Glutamatergic neuron (in vitro differentiated cells): ENCODE data around the gene CALML4. TPM values are rescaled to one million over a fixed set of nuclear protein-coding genes. Genes with fewer than 3 reads are reported as not detected.

ENCODE experiments used
- DNase-seq: peaks from one replicate; pipeline ENCODE4 v3.0.0; 2022
- H3K27ac Mint-ChIP-seq: one replicate; pipeline ENCODE4 v1.8.0; 2020; ENCODE audit warnings: mild to moderate bottlenecking, mixed read lengths, inconsistent platforms; ENCODE audit not compliant: unreplicated experiment
- H3K27me3 Mint-ChIP-seq: one replicate; pipeline ENCODE4 v1.8.0; 2020; ENCODE audit warnings: mild to moderate bottlenecking, moderate library complexity, mixed read lengths, inconsistent platforms; ENCODE audit not compliant: unreplicated experiment
- H3K36me3 Mint-ChIP-seq: one replicate; pipeline ENCODE4 v1.8.0; 2020; ENCODE audit warnings: mild to moderate bottlenecking, mixed read lengths, inconsistent platforms; ENCODE audit not compliant: unreplicated experiment
- H3K4me1 Mint-ChIP-seq: one replicate; pipeline ENCODE4 v1.8.0; 2020; ENCODE audit warnings: mild to moderate bottlenecking, low read depth, mixed read lengths, inconsistent platforms; ENCODE audit not compliant: unreplicated experiment
- H3K4me3 Mint-ChIP-seq: one replicate; pipeline ENCODE4 v1.8.0; 2020; ENCODE audit warnings: mild to moderate bottlenecking, mixed read lengths, inconsistent platforms; ENCODE audit not compliant: unreplicated experiment
- H3K9me3 Mint-ChIP-seq: one replicate; pipeline ENCODE4 v1.8.0; 2020; ENCODE audit warnings: mild to moderate bottlenecking, moderate library complexity, mixed read lengths, inconsistent platforms; ENCODE audit not compliant: unreplicated experiment
- total RNA-seq: library from RNA; stranded (reverse); fragmentation: NEBNext Ultra II Directional; extraction: Animal tissue kit (Norgen Biotek cat#: 25700); gene quantifications from one replicate; pipeline ENCODE4 v1.2.1, GENCODE V29; 2021; ENCODE audit not compliant: unreplicated experiment
- TF ChIP-seq, protein P1 (sequence below): fragments of 200-600 bp; sonication (generic); IDR thresholded peaks from one replicate; pipeline ENCODE4 v1.5.0; 2021; ENCODE audit not compliant: partially characterized antibody, unreplicated experiment

CALML4 gene
- total RNA-seq, 1 donor from 2014 or later: 4.1 TPM

DNA sequence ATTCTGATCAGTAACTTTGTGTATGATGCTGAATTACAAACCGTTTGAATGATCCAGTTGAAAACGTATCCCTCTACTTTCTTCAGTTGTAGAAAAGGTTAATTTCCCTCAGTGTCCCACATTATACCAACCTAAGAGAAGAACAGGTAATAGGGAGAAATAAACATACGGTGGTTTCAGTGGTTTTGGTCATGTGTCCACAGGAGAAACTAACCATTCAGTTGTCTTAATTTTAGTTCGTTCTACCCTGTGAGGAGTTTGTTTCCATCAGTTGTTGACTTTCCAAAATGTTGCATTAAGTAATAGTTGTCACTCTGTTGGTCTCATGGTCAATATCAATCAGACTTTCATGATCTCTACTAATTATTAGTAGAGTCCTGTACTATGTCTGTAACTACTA is 15.1 kb downstream of the CALML4 start:
- TF ChIP-seq, protein P1, sequence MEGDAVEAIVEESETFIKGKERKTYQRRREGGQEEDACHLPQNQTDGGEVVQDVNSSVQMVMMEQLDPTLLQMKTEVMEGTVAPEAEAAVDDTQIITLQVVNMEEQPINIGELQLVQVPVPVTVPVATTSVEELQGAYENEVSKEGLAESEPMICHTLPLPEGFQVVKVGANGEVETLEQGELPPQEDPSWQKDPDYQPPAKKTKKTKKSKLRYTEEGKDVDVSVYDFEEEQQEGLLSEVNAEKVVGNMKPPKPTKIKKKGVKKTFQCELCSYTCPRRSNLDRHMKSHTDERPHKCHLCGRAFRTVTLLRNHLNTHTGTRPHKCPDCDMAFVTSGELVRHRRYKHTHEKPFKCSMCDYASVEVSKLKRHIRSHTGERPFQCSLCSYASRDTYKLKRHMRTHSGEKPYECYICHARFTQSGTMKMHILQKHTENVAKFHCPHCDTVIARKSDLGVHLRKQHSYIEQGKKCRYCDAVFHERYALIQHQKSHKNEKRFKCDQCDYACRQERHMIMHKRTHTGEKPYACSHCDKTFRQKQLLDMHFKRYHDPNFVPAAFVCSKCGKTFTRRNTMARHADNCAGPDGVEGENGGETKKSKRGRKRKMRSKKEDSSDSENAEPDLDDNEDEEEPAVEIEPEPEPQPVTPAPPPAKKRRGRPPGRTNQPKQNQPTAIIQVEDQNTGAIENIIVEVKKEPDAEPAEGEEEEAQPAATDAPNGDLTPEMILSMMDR: no peak
- Mint-ChIP-seq H3K27me3 (peaks cover 1% of the 10 kb centered on the region), H3K27ac (no peak overlapping the region), H3K9me3 (no peaks in the 10 kb centered on the region), H3K4me1 (peaks cover 3% of the 10 kb centered on the region), H3K4me3 (no peak overlapping the region), H3K36me3 (no peaks in the 10 kb centered on the region)
- DNase-seq: no peak

DNA sequence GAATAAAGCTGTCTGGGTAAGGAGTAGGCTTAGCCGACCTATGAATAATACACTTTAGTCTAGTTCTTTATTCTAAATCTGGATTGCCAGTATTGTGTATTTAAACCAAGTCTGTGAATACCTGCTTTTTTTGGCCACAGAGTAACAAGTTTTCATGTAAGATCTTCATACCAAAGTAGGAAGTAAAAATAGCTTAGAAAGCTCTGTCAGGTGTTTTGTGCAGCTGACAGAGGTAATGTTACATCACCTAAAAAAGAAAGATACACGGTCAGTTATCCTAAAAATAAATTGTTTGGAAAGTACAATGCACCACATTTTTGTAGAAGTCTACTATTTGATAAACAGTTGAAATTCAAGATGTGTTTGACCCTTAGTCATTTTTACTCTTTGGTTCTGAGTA is 16.5 kb downstream of the CALML4 start:
- TF ChIP-seq, protein P1: no peak
- Mint-ChIP-seq H3K9me3 (peaks cover 2% of the 10 kb centered on the region), H3K27ac (no peak overlapping the region), H3K4me3 (no peak overlapping the region), H3K36me3 (no peaks in the 10 kb centered on the region), H3K4me1 (no peaks in the 10 kb centered on the region), H3K27me3 (no peaks in the 10 kb centered on the region)
- no peak for DNase-seq

DNA sequence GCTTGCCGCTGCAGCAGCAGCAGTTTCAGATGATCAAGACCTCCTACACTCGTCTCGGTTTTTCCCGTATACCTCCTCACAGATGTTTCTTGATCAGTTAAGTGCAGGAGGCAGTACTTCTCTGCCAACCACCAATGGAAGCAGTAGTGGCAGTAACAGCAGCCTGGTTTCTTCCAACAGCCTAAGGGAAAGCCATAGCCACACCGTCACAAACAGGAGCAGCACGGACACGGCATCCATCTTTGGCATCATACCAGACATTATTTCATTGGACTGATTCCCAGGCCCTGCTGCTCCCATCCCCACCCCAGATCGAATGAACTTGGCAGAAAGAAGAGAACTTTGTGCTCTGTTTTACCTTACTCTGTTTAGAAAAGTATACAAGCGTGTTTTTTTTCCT is 17.6 kb downstream of the CALML4 start:
- TF ChIP-seq, protein P1: no peak
- no peak for DNase-seq
- H3K4me3 Mint-ChIP-seq: no peak overlapping the region
- peaks cover 2% of the 10 kb centered on the region for H3K9me3 Mint-ChIP-seq
- H3K4me1 Mint-ChIP-seq: no peaks in the 10 kb centered on the region
- H3K27me3 Mint-ChIP-seq: no peaks in the 10 kb centered on the region
- no peaks in the 10 kb centered on the region for H3K36me3 Mint-ChIP-seq
- H3K27ac Mint-ChIP-seq: no peak overlapping the region

DNA sequence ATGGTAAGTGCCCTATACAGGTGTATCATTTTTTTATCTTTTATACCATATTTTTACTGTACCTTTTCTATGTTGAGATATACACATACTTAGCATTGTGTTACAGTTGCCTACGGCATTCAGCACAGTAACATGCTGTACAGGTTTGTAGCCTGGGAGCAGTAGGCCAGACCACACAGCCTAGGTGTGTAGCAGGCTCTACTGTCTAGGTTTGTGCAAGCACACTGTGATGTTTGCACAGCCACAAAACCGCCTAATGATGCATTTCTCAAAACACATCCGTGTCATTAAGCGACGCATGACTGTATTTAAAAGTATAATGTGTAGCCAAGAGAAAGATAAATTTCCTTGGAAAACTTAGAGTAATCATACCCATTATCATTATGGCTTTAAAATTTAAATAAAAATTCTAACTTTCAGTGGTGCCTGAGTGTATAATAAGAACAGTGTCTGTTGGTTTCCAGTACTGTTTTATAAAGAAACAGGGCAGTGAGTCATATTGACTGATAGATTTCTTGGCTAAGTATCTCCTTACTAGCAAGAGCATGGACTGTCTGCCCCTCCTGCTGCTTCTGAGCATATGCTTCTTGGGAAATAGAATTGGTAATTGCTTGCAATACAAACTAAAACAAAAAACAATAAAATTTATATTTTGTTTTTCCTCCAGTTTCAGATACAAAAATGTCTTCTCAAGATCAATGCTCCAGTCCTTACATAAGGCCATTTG is 18.3 kb downstream of the CALML4 start:
- Mint-ChIP-seq H3K36me3 (no peaks in the 10 kb centered on the region), H3K9me3 (peaks cover 2% of the 10 kb centered on the region), H3K27ac (no peak overlapping the region), H3K4me3 (no peak overlapping the region), H3K27me3 (no peaks in the 10 kb centered on the region), H3K4me1 (no peaks in the 10 kb centered on the region)
- DNase-seq: no peak
- TF ChIP-seq, protein P1: no peak

DNA sequence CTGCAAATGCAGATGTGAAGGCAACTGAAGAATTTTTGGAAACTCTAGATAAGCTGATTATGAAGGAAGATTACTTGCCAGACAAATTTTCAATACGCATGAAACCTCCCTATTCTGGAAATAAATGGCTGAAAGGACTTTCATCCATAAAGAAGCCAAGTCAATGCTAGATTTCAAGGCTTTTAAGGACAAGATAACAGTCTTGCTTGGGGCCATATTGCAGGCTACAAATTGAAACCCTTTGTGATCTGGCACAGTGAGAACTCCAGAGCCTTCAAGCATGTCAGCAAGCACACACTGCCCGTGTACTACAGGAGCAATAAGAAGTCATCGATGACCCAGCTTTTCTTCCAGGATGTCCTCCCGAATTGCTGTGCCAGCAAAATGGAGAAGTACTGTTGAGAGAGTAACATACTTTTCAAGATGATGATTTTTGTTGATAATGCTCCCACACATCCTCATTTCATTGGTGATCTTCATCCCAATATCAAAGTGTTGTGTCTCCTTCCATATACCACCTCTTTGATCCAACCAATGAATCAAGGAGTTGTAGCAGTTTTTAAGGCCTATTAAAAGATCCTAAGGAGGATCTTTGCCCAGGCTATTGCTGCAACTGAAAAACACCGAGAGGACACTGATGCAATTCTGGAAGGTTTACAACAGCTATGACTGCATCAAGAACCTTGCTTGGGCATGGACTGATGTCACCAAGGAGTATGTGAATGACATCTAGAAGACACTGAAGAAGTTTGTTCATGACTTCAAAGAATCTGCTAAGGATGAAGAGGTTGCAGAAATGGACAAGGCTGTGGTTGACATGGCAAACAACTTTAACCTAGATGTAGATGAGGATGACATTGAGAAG is 20.3 kb downstream of the CALML4 start:
- Mint-ChIP-seq H3K9me3 (peaks cover 2% of the 10 kb centered on the region), H3K27me3 (no peaks in the 10 kb centered on the region), H3K4me1 (no peaks in the 10 kb centered on the region), H3K4me3 (no peak overlapping the region), H3K36me3 (no peaks in the 10 kb centered on the region), H3K27ac (no peak overlapping the region)
- TF ChIP-seq, protein P1: no peak
- no peak for DNase-seq
